Fibroblast of lung (primary cell): ENCODE results near the gene SYPL1. TPM values are rescaled to one million over a fixed set of nuclear protein-coding genes. Genes with fewer than 3 reads are reported as not detected.

Experiments
- DNase-seq, 2 donors: peaks; one replicate each; pipeline versions ENCODE4 v3.0.0 to v3.0.0-alpha.2; 2010; ENCODE audit warnings: low read depth in 2 of 2
- H2AFZ ChIP-seq: 2 replicates; pipeline ENCODE4 v1.5.1; 2012; ENCODE audit warnings: low read length, control low read depth, inconsistent platforms
- H3K27ac ChIP-seq: 2 replicates; pipeline ENCODE4 v1.5.1; 2011; ENCODE audit warnings: low read length, control low read depth; ENCODE audit not compliant: insufficient read depth
- H3K27me3 ChIP-seq: 2 replicates; pipeline ENCODE4 v1.5.1; 2011; ENCODE audit warnings: mild to moderate bottlenecking, low read length; ENCODE audit not compliant: control insufficient read depth, insufficient read depth
- H3K36me3 ChIP-seq: 2 replicates; pipeline ENCODE4 v1.5.1; 2011; ENCODE audit warnings: low read length; ENCODE audit not compliant: control insufficient read depth, insufficient read depth
- H3K4me1 ChIP-seq: 2 replicates; pipeline ENCODE4 v1.5.1; 2011; ENCODE audit warnings: low read length; ENCODE audit not compliant: control insufficient read depth, insufficient read depth; ENCODE audit errors: extremely low read depth
- H3K4me2 ChIP-seq: 2 replicates; pipeline ENCODE4 v1.5.1; 2011; ENCODE audit warnings: low read length, control low read depth; ENCODE audit not compliant: insufficient read depth; ENCODE audit errors: extremely low read depth
- H3K4me3 ChIP-seq, 4 experiments: fragments of 200-600 bp in 1 of 4; sonication (generic) in 1 of 4; replicated peaks in 1 of 4; 2 replicates each; pipeline ENCODE4 v1.5.1; 2011 to 2016; ENCODE audit warnings: low read length in 4 of 4, low read depth in 3 of 4, mild to moderate bottlenecking in 3 of 4, control low read depth in 2 of 4, inconsistent platforms in 1 of 4, mixed read lengths in 1 of 4; ENCODE audit not compliant: insufficient read depth in 1 of 4; ENCODE audit errors: control extremely low read depth in 1 of 4
- H3K79me2 ChIP-seq: 2 replicates; pipeline ENCODE4 v1.5.1; 2012; ENCODE audit warnings: mild to moderate bottlenecking, low read length, inconsistent platforms; ENCODE audit not compliant: control insufficient read depth, insufficient read depth
- H3K9ac ChIP-seq: 2 replicates; pipeline ENCODE4 v1.5.1; 2011; ENCODE audit warnings: mild to moderate bottlenecking, low read length, control low read depth; ENCODE audit not compliant: insufficient read depth
- H3K9me3 ChIP-seq: 2 replicates; pipeline ENCODE4 v1.5.1; 2012; ENCODE audit warnings: low read depth, low read length; ENCODE audit not compliant: control insufficient read depth, insufficient read depth
- H4K20me1 ChIP-seq: 2 replicates; pipeline ENCODE4 v1.5.1; 2011; ENCODE audit warnings: low read length; ENCODE audit not compliant: control insufficient read depth, insufficient read depth; ENCODE audit errors: extremely low read depth
- EZH2 ChIP-seq: IDR thresholded peaks from 2 replicates; pipeline ENCODE4 v1.5.1; 2012; ENCODE audit warnings: low read length, control low read depth, mild to moderate bottlenecking; ENCODE audit errors: missing control alignments
- polyA plus RNA-seq, 2 donors: library from polyadenylated mRNA; depleted of rRNA in 1 of 2; stranded (reverse) in 1 of 2; unstranded in 1 of 2; fragments of >200 nt; gene quantifications; 2 replicates each; pipeline ENCODE4 v1.2.1, GENCODE V29; 2011 to 2012; ENCODE audit warnings: missing spikeins in 1 of 2
- total RNA-seq: library from RNA; depleted of rRNA; stranded (reverse); fragments of >200 nt; gene quantifications from 2 replicates; pipeline ENCODE4 v1.2.1, GENCODE V29; 2014
- TF ChIP-seq, protein P1 (sequence below), 2 donors: IDR thresholded peaks in 1 of 2; conservative IDR thresholded peaks in 1 of 2; 1 replicate in 1 of 2; 2 replicates in 1 of 2; pipeline ENCODE4 v1.5.1; 2011 to 2012; ENCODE audit warnings: low read length in 2 of 2, control low read depth in 1 of 2, inconsistent platforms in 1 of 2, low read depth in 1 of 2, mild to moderate bottlenecking in 1 of 2

SYPL1 gene
- total and polyA plus RNA-seq, 2 donors (not counting 1 experiment from before 2014, with no cell fraction given) = 71.0 to 132 TPM

DNA sequence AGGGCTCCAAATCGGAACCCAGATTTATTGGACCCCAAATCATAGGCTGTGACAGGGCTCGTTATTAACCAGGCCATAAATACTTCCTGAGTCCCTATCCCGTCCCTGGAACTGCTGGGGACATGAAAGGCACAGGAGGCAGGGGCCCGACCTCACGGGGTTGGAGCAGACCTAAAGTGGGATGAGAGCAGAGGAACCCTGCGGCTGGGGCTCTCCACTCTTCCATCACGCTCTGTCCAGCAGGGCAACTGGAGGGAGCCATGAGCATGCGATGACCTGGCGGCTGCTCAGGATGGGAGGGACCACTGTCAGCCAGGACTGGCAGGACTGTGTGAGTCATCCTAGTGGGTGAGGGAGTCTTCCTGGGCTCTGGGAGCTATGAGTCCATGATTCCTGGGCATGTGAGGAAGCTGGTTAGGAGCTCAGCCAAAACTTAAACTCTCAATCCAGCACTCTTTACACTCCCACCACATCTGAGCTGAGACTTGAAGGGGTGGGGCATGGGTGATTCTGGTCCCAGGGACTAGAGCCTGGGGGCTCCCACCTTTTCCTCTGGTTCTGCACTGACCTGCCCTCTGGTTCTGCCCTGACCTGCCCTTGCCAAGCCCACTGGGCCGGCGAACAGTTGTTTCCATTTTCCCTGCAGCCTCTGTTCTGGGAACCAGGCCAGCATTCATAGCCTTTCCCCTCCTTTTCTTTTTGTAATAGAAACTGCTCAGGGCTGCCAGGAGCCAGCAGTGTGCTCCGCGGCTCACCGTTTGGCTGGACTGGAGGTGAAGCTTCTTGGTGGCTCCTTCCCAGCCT is 47.1 kb downstream of the SYPL1 start:
- no peak for TF ChIP-seq EZH2
- TF ChIP-seq, protein P1, sequence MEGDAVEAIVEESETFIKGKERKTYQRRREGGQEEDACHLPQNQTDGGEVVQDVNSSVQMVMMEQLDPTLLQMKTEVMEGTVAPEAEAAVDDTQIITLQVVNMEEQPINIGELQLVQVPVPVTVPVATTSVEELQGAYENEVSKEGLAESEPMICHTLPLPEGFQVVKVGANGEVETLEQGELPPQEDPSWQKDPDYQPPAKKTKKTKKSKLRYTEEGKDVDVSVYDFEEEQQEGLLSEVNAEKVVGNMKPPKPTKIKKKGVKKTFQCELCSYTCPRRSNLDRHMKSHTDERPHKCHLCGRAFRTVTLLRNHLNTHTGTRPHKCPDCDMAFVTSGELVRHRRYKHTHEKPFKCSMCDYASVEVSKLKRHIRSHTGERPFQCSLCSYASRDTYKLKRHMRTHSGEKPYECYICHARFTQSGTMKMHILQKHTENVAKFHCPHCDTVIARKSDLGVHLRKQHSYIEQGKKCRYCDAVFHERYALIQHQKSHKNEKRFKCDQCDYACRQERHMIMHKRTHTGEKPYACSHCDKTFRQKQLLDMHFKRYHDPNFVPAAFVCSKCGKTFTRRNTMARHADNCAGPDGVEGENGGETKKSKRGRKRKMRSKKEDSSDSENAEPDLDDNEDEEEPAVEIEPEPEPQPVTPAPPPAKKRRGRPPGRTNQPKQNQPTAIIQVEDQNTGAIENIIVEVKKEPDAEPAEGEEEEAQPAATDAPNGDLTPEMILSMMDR (conservative IDR thresholded peaks at IDR 0.05 in 1 of 2, IDR thresholded peaks at IDR 0.05 in 1 of 2; ENCODE audit: low read depth in 1 of 2, low read length in 2 of 2) = peak in 1 of 2 donors; percentile 28
- no peak overlapping the region for H3K9ac ChIP-seq

DNA sequence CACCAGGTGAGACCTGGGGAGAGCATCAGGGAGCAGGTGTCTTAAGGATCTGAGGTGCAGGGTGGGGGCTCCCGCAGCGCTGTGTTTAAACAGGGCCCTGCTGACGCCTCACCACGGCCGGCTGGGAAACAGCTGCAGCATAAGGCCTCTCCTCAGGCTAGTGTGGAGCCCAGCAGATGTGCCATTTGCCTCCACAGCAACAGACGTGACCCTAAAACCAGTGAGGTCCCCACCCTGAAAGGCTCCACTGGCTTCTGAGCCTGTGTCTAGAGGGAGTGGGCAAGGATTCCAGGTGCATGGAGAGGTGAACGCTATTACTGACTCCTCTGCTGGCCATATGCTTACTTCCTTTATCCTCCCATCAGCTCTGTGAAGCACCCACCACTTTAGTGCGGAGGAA is 47.8 kb downstream of the SYPL1 start:
- no peaks in the 10 kb centered on the region for H3K27me3 ChIP-seq
- TF ChIP-seq, protein P1 (conservative IDR thresholded peaks at IDR 0.05 in 1 of 2, IDR thresholded peaks at IDR 0.05 in 1 of 2; ENCODE audit: low read depth in 1 of 2, low read length in 2 of 2) = no peak
- no peak for TF ChIP-seq EZH2
- H3K9ac ChIP-seq = no peak overlapping the region
- no peak overlapping the region for H2AFZ ChIP-seq
- H3K4me3 ChIP-seq = no peak overlapping the region
- H4K20me1 ChIP-seq = no peaks in the 10 kb centered on the region
- H3K9me3 ChIP-seq = no peaks in the 10 kb centered on the region
- DNase-seq = no peak
- H3K4me2 ChIP-seq = no peak overlapping the region
- no peak overlapping the region for H3K27ac ChIP-seq
- H3K79me2 ChIP-seq = no peaks in the 10 kb centered on the region
- no peaks in the 10 kb centered on the region for H3K36me3 ChIP-seq
- peaks cover 8% of the 10 kb centered on the region for H3K4me1 ChIP-seq

More for the DNA sequence above, 47.1 kb downstream of the SYPL1 start:
- Histone ChIP-seq H3K4me2 (peak overlapping the region; percentile 85), H4K20me1 (no peaks in the 10 kb centered on the region), H2AFZ (peak overlapping the region; percentile 73), H3K27ac (peak overlapping the region; percentile 40), H3K79me2 (no peaks in the 10 kb centered on the region), H3K36me3 (no peaks in the 10 kb centered on the region), H3K4me1 (peaks cover 8% of the 10 kb centered on the region), H3K4me3 (peak overlapping the region; percentile 26 to 38 (median 28)), H3K9me3 (no peaks in the 10 kb centered on the region), H3K27me3 (no peaks in the 10 kb centered on the region)
- peak; percentile 96 for DNase-seq

DNA sequence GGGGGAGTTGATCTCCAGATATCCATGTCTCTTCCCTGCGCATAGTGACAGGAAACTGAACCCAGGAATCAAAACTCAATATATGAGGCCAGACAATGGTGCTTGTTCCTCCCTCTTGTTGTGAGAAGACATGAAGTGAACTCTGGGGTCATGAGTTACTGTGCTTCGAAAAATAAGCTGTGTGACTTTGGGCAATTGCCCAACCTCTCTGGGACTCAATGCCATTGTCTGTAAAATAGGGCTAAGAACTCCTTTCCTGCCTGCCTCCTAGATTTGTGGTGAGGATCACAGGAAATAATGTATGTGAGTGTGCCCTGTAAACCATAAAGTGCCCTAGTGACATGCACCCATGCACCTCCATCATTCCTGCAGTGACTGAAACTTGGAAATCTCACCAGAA is 48.4 kb downstream of the SYPL1 start:
- Histone ChIP-seq H3K9me3 (no peaks in the 10 kb centered on the region), H3K4me3 (no peak overlapping the region)

More for the DNA sequence above, 48.4 kb downstream of the SYPL1 start:
- Histone ChIP-seq H2AFZ (no peak overlapping the region), H3K27ac (no peak overlapping the region), H3K27me3 (no peaks in the 10 kb centered on the region), H3K4me2 (no peak overlapping the region), H3K4me1 (peaks cover 8% of the 10 kb centered on the region), H4K20me1 (no peaks in the 10 kb centered on the region), H3K79me2 (no peaks in the 10 kb centered on the region), H3K36me3 (no peaks in the 10 kb centered on the region), H3K9ac (no peak overlapping the region)
- no peak for DNase-seq
- TF ChIP-seq, protein P1 (conservative IDR thresholded peaks at IDR 0.05 in 1 of 2, IDR thresholded peaks at IDR 0.05 in 1 of 2; ENCODE audit: low read depth in 1 of 2, low read length in 2 of 2) = no peak
- no peak for TF ChIP-seq EZH2
